Colonic mucosa (tissue), 4 donors: ENCODE data around the gene FCRL5. TPM values are rescaled to one million over a fixed set of nuclear protein-coding genes. Genes with fewer than 3 reads are reported as not detected.

Experiments
- DNase-seq: peaks from one replicate; pipeline ENCODE4 v3.0.0-alpha.2; 2020
- H3K27ac ChIP-seq: fragments of 200-600 bp; one replicate; pipeline ENCODE4 v1.8.0; 2021
- H3K27me3 ChIP-seq: fragments of 200-600 bp; one replicate; pipeline ENCODE4 v1.8.0; 2021
- H3K36me3 ChIP-seq: fragments of 200-600 bp; one replicate; pipeline ENCODE4 v1.8.0; 2021
- H3K4me1 ChIP-seq: fragments of 200-600 bp; one replicate; pipeline ENCODE4 v1.8.0; 2021; ENCODE audit warnings: mild to moderate bottlenecking
- H3K4me3 ChIP-seq: fragments of 200-600 bp; one replicate; pipeline ENCODE4 v1.8.0; 2021
- H3K9ac ChIP-seq, 2 donors: one replicate each; pipeline ENCODE4 v1.7.0; 2013; ENCODE audit warnings: control low read depth in 2 of 2, low read depth in 2 of 2, low read length in 2 of 2
- H3K9me3 ChIP-seq: fragments of 200-600 bp; one replicate; pipeline ENCODE4 v1.8.0; 2021
- CTCF ChIP-seq: fragments of 200-600 bp; IDR thresholded peaks from one replicate; pipeline ENCODE4 v1.8.0; 2022; ENCODE audit warnings: antibody characterized with exemption, mild to moderate bottlenecking
- intact Hi-C: fragments of 100-400 bp; cut with DNase I; formaldehyde crosslinking; loops from one replicate; pipeline ENCODE4 v1.14.1; 2022
- total RNA-seq, 2 donors: library from RNA; stranded (reverse); fragmentation: NEBNext Ultra II Directional in 1 of 2; extraction: Animal tissue kit (Norgen Biotek cat#: 25700) in 1 of 2; gene quantifications; one replicate each; pipeline ENCODE4 v1.2.1, GENCODE V29; 2021
- donor health status: healthy.
- donor health status: DM: no; HTN: no; CAD: no.
- donor health status: DM: no; HTN: no; CAD: no.

The FCRL5 gene
- 1 to 10 TPM in 1 of 2 donors, under 1 TPM in 1; 0.90 to 1.8 TPM for total RNA-seq

- peak within 1 kb of the TSS in 1 of 2 donors; percentile 50 for H3K9ac ChIP-seq
- H3K36me3 ChIP-seq = no peaks in the 10 kb centered on the region
- H3K9me3 ChIP-seq = no peaks in the 10 kb centered on the region
- no peak for DNase-seq
- no peaks in the 10 kb centered on the region for H3K4me1 ChIP-seq
- no peak within 1 kb of the TSS for H3K4me3 ChIP-seq
- intact Hi-C loops = no loop called here
- no peaks in the 10 kb centered on the region for H3K27me3 ChIP-seq
- TF ChIP-seq CTCF = no peak
- no peak within 1 kb of the TSS for H3K27ac ChIP-seq
Measured at GRCh38 chr1:157551694-157552693, at the start of gene FCRL5. Gene FCRL5 (minus strand): TSS chr1:157552515. CDS start chr1:157552362, 153 bp downstream.

- no peaks in the 10 kb centered on the region for H3K27me3 ChIP-seq
- H3K4me3 ChIP-seq = no peak overlapping the region
- H3K4me1 ChIP-seq = no peaks in the 10 kb centered on the region
- no peaks in the 10 kb centered on the region for H3K9me3 ChIP-seq
- no peak for TF ChIP-seq CTCF
- H3K27ac ChIP-seq = no peak overlapping the region
- no peak overlapping the region for H3K9ac ChIP-seq
- no peaks in the 10 kb centered on the region for H3K36me3 ChIP-seq
- no peak for DNase-seq
- intact Hi-C loops = no loop called here
Measured at GRCh38 chr1:157600236-157600635, 47.9 kb upstream of the FCRL5 start.

- Histone ChIP-seq H3K4me3 (no peak within 1 kb of the TSS), H3K27ac (no peak within 1 kb of the TSS), H3K36me3 (no peaks in the 10 kb centered on the region), H3K4me1 (no peaks in the 10 kb centered on the region), H3K9ac (no peak within 1 kb of the TSS), H3K27me3 (no peaks in the 10 kb centered on the region), H3K9me3 (no peaks in the 10 kb centered on the region)
- no peak for TF ChIP-seq CTCF
- intact Hi-C loops = no loop called here
- DNase-seq = no peak
Measured at GRCh38 chr1:157597959-157598667, 45.8 kb upstream of the FCRL5 start, which contains the start of gene FCRL4. Gene FCRL4 (minus strand): TSS chr1:157598085. CDS start chr1:157597944, 141 bp downstream.

DNA sequence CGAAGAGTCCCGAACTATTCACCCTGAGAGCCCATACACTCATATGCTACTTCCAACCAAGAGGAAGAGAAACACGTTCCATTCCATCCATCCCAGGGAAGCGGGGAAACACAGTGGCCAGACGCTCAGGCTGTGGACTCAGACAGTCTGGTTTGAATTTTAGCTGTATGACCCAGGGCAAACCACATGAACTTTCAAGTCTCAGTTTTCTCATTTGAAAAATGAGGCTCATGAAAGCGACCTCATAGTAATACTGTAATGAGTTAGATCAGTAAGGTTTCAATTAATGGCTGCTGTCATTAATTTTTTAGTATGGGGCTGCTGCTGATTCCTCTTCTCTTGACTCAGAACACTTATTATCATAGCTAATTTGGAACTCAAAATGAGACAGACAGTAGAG lies 44.1 kb upstream of the FCRL5 start:
- intact Hi-C loops = no loop called here
- H3K9ac ChIP-seq = no peak overlapping the region
- no peak for DNase-seq
- no peaks in the 10 kb centered on the region for H3K36me3 ChIP-seq
- no peak overlapping the region for H3K4me3 ChIP-seq
- H3K27ac ChIP-seq = no peak overlapping the region
- no peaks in the 10 kb centered on the region for H3K27me3 ChIP-seq
- H3K4me1 ChIP-seq = no peaks in the 10 kb centered on the region
- no peaks in the 10 kb centered on the region for H3K9me3 ChIP-seq
- no peak for TF ChIP-seq CTCF

- Histone ChIP-seq H3K9ac (no peak overlapping the region), H3K27ac (no peak overlapping the region), H3K36me3 (no peaks in the 10 kb centered on the region), H3K27me3 (no peaks in the 10 kb centered on the region), H3K4me1 (no peaks in the 10 kb centered on the region), H3K4me3 (no peak overlapping the region), H3K9me3 (no peaks in the 10 kb centered on the region)
- no peak for DNase-seq
- intact Hi-C loops = no loop called here
- no peak for TF ChIP-seq CTCF
Measured at GRCh38 chr1:157595356-157595755, 43.0 kb upstream of the FCRL5 start.
